Esophagus squamous epithelium (tissue), 4 donors: ENCODE measurements around the gene IKBKE.

Experiments
- POLR2A ChIP-seq, 4 donors: fragments of 450-650 bp; IDR thresholded peaks; one replicate each; pipeline ENCODE4 v1.6.1; 2017; ENCODE audit warnings: antibody characterized with exemption in 4 of 4, mild to moderate bottlenecking in 4 of 4, moderate library complexity in 3 of 4
- TF ChIP-seq, protein P1 (sequence below), 6 experiments: fragments of 450-650 bp in 4 of 6; fragments of 200-600 bp in 2 of 6; sonication (generic) in 2 of 6; IDR thresholded peaks; one replicate each; pipeline ENCODE4 v1.5.1; 2016 to 2019; ENCODE audit warnings: antibody characterized with exemption in 6 of 6, mild to moderate bottlenecking in 4 of 6, moderate library complexity in 4 of 6

DNA sequence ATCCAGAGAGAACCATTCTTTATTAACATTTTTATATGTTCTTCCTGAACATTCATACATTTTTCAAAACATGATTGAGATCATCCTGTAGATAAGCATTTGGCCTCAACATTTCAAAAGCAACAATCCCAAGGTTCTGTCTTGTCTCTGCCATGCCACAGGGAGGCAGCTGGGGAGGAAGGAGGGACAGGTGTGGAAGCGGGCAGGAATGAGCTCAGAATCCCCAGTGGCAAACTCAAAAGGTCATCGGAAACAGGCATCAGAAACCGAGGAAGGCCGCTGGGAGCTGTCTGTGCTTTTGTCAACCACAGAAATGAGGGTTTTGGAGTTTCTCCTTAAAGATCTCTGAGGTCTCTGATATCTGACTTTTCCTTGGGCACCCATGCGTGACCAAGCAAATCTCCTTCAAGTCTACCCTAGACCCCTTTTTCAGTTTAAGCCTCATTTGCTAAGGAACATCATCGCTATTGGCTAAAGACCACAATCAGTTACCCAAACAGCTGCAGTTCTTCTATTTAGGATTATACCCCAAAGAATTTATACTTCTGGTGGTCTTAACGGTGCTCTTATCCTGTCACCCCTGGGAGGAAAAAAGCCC is 71.1 kb downstream of the IKBKE start:
- TF ChIP-seq, protein P1, sequence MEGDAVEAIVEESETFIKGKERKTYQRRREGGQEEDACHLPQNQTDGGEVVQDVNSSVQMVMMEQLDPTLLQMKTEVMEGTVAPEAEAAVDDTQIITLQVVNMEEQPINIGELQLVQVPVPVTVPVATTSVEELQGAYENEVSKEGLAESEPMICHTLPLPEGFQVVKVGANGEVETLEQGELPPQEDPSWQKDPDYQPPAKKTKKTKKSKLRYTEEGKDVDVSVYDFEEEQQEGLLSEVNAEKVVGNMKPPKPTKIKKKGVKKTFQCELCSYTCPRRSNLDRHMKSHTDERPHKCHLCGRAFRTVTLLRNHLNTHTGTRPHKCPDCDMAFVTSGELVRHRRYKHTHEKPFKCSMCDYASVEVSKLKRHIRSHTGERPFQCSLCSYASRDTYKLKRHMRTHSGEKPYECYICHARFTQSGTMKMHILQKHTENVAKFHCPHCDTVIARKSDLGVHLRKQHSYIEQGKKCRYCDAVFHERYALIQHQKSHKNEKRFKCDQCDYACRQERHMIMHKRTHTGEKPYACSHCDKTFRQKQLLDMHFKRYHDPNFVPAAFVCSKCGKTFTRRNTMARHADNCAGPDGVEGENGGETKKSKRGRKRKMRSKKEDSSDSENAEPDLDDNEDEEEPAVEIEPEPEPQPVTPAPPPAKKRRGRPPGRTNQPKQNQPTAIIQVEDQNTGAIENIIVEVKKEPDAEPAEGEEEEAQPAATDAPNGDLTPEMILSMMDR (IDR thresholded peaks at IDR 0.05) = no peak
- no peak for TF ChIP-seq POLR2A (IDR thresholded peaks at IDR 0.05)
